K562 (cell line): ENCODE measurements around the gene WDR47. TPM values are rescaled to one million over a fixed set of nuclear protein-coding genes. Genes with fewer than 3 reads are reported as not detected.

ENCODE experiments used
- ATF1 ChIP-seq, 2 experiments: fragments of 450-650 bp in 1 of 2; IDR thresholded peaks; 2 replicates each; pipeline ENCODE4 v1.6.1; 2016; ENCODE audit warnings: missing compliant biosample characterization in 1 of 2, missing genetic modification characterization in 1 of 2
- CAMTA2 ChIP-seq: fragments of 250-450 bp; sonication (Bioruptor Pico); conservative IDR thresholded peaks from 2 replicates; pipeline ENCODE4 v1.5.1; 2022
- CBX3 ChIP-seq, 2 experiments: IDR thresholded peaks; 1 replicate in 1 of 2; 2 replicates in 1 of 2; pipeline ENCODE4 v1.6.1; 2012; ENCODE audit warnings: inconsistent platforms in 2 of 2, low read length in 2 of 2, borderline replicate concordance in 1 of 2, control low read depth in 1 of 2
- CREB1 ChIP-seq, 2 experiments: sonication (generic) in 1 of 2; formaldehyde crosslinking in 1 of 2; IDR thresholded peaks; 2 replicates each; pipeline versions ENCODE4 v1.6.1 to v1.8.0; 2012 to 2022; ENCODE audit warnings: inconsistent platforms in 1 of 2, mild to moderate bottlenecking in 1 of 2, missing genetic modification reagents in 1 of 2, moderate library complexity in 1 of 2
- ETV1 ChIP-seq: fragments of 450-650 bp; conservative IDR thresholded peaks from 2 replicates; pipeline ENCODE4 v1.6.1; 2016; ENCODE audit warnings: missing genetic modification characterization, control low read depth, low read depth, missing compliant biosample characterization
- KAT8 ChIP-seq: fragments of 450-650 bp; IDR thresholded peaks from 2 replicates; pipeline ENCODE4 v1.6.1; 2016; ENCODE audit warnings: low read depth, mild to moderate bottlenecking
- MYNN ChIP-seq, 2 experiments: sonication (generic); formaldehyde crosslinking in 1 of 2; IDR thresholded peaks; 2 replicates each; pipeline versions ENCODE4 v1.5.0 to v1.6.1; 2016 to 2020; ENCODE audit warnings: antibody characterized with exemption in 1 of 2, missing genetic modification reagents in 1 of 2
- NR3C1 ChIP-seq: sonication (generic); formaldehyde crosslinking; IDR thresholded peaks from 2 replicates; pipeline ENCODE4 v1.8.1; 2022; ENCODE audit warnings: missing genetic modification reagents
- NUFIP1 ChIP-seq: fragments of 450-650 bp; IDR thresholded peaks from 2 replicates; pipeline ENCODE4 v1.6.1; 2018; ENCODE audit not compliant: partially characterized antibody
- PML ChIP-seq: IDR thresholded peaks from 2 replicates; pipeline ENCODE4 v1.6.1; 2012; ENCODE audit warnings: low read length, inconsistent platforms
- RBM15 ChIP-seq: fragments of 200-400 bp; formaldehyde crosslinking; IDR thresholded peaks from 2 replicates; pipeline ENCODE4 v1.6.1; 2018; ENCODE audit warnings: mild to moderate bottlenecking, low read length, moderate library complexity; ENCODE audit not compliant: insufficient read depth
- SRSF3 ChIP-seq: fragments of 200-400 bp; formaldehyde crosslinking; IDR thresholded peaks from 2 replicates; pipeline ENCODE4 v1.6.1; 2016; ENCODE audit warnings: mild to moderate bottlenecking, low read length, moderate library complexity; ENCODE audit not compliant: insufficient read depth
- ZBTB17 ChIP-seq: fragments of 450-650 bp; formaldehyde crosslinking; IDR thresholded peaks from 2 replicates; pipeline ENCODE4 v1.4.0; 2020; ENCODE audit warnings: mild to moderate bottlenecking
- ZBTB7A ChIP-seq: IDR thresholded peaks from 2 replicates; pipeline ENCODE4 v1.6.1; 2011; ENCODE audit warnings: low read depth, mild to moderate bottlenecking, low read length, moderate library complexity, borderline replicate concordance; ENCODE audit not compliant: control insufficient read depth
- ZKSCAN1 ChIP-seq: fragments of 150-350 bp; IDR thresholded peaks from 2 replicates; pipeline ENCODE4 v1.6.1; 2016; ENCODE audit warnings: low read depth, low read length
- ZNF165 ChIP-seq: fragments of 250-450 bp; sonication (Bioruptor Pico); IDR thresholded peaks from 2 replicates; pipeline ENCODE4 v1.4.0; 2020; ENCODE audit warnings: borderline replicate concordance
- ZNF232 ChIP-seq: sonication (generic); formaldehyde crosslinking; IDR thresholded peaks from 2 replicates; pipeline ENCODE4 v1.8.0; 2022; ENCODE audit warnings: mild to moderate bottlenecking, missing genetic modification reagents
- ZNF830 ChIP-seq: fragments of 250-450 bp; sonication (Bioruptor Pico); IDR thresholded peaks from 2 replicates; pipeline ENCODE4 v1.5.0; 2021; ENCODE audit warnings: mild to moderate bottlenecking
- polyA plus RNA-seq, 8 experiments: library from polyadenylated mRNA; depleted of rRNA in 4 of 8; stranded (reverse) in 5 of 8; unstranded in 3 of 8; fragments of >200 nt; fragmentation: Nextera tagmentation in 2 of 8; fragmentation: Illumina TruSeq in 1 of 8; extraction: Ambion mirVana in 2 of 8; extraction: Trizol in 1 of 8; gene quantifications; 2 replicates each; pipeline versions ENCODE4 v1.2.1 to v1.2.3, GENCODE V29; 2011 to 2014; ENCODE audit warnings: inconsistent platforms in 1 of 8, missing spikeins in 1 of 8
- total RNA-seq, 7 experiments: library from RNA; depleted of rRNA in 6 of 7; stranded (reverse); fragments of >200 nt in 6 of 7; fragmentation: Illumina TruSeq in 2 of 7; extraction: Trizol in 2 of 7; gene quantifications; 2 replicates each; pipeline versions ENCODE4 v1.2.1 to v1.2.3, GENCODE V29; 2011 to 2021; ENCODE audit warnings: low replicate concordance in 1 of 7
- TF ChIP-seq, protein P1 (sequence below): sonication (generic); formaldehyde crosslinking; IDR thresholded peaks from 2 replicates; pipeline ENCODE4 v1.8.0; 2022; ENCODE audit warnings: missing genetic modification reagents, mild to moderate bottlenecking, borderline replicate concordance
- TF ChIP-seq, protein P2 (sequence below): fragments of 450-650 bp; IDR thresholded peaks from 2 replicates; pipeline ENCODE4 v1.6.1; 2016; ENCODE audit warnings: antibody characterized with exemption
- TF ChIP-seq, protein P3 (sequence below): fragments of 450-650 bp; formaldehyde crosslinking; IDR thresholded peaks from 2 replicates; pipeline ENCODE4 v1.4.0; 2020; ENCODE audit warnings: mild to moderate bottlenecking, mixed read lengths
- TF ChIP-seq, protein P4 (sequence below): fragments of 450-650 bp; formaldehyde crosslinking; IDR thresholded peaks from 2 replicates; pipeline ENCODE4 v1.4.0; 2020; ENCODE audit warnings: mild to moderate bottlenecking

WDR47 gene
- total and polyA plus RNA-seq, 9 of the 15 experiments (the other 6 are each of a cell fraction or from before 2014, with no cell fraction given): 1.3 to 10.1 (median 4.9) TPM

DNA sequence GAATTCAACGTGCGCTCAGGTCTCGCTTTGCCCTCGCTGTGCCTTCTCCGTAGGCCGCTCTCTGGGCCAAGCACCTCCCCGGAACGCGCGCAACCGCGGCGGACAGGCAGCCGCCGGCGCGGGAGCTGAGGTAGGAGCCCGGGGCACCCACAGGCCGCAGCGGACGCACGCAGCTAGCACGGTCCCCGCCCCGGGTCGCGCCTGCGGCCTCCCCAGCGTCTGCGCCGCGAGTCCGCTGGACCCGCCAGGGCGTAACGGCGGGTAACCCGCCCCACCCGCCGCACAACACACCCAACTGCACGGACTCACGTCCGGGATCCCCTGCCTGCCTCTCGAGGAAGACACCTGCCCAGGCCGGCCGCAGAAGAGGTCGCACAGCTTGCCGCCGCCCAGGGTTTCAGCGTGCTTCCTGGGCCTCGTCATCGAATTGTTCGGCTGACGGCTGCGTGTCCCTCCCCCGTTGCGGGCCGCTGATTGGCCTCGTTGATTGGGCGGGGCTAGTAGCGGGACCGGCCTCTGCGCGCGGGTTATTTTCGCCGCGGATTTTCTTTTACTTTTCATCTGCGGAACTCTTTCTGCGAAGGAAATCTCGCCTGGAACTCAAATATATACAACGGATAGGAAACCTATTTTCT lies 78.7 kb downstream of the WDR47 start, which contains the start of gene CLCC1 (continued):
- TF ChIP-seq ZNF165 (CRISPR knock-in tag) (no peak), MYNN (IDR thresholded peaks at IDR 0.05) (no peak; the same call in 1 of the 2 replicates), MYNN (CRISPR knock-in tag; IDR thresholded peaks at IDR 0.05) (no peak), ZBTB7A (peak; percentile 50; the same call in 1 of the 2 replicates), KAT8 (no peak), ZNF830 (CRISPR knock-in tag) (no peak), ZKSCAN1 (peak; percentile 74; the same call in 1 of the 2 replicates), ATF1 (CRISPR knock-in tag; IDR thresholded peaks at IDR 0.05) (no peak), ATF1 (tag; IDR thresholded peaks at IDR 0.05) (peak; percentile 96), CREB1 (IDR thresholded peaks at IDR 0.05) (peak; percentile 91), CREB1 (CRISPR knock-in tag; IDR thresholded peaks at IDR 0.05) (peak; percentile 84), ETV1 (tag) (no peak), NR3C1 (CRISPR knock-in tag) (peak; percentile 90), CBX3 (IDR thresholded peaks at IDR 0.05; ENCODE audit: borderline replicate concordance in 1 of 2, low read length in 2 of 2) (no peak), ZBTB17 (peak; percentile 96), PML (peak; percentile 80; the same call in 1 of the 2 replicates), NUFIP1 (no peak), CAMTA2 (CRISPR knock-in tag) (no peak), ZNF232 (CRISPR knock-in tag) (peak; percentile 90; the same call in 1 of the 2 replicates), RBM15 (no peak), SRSF3 (0 out of 2 replicates have a peak, but pooled peaks have one; percentile 55)
- TF ChIP-seq, protein P1, sequence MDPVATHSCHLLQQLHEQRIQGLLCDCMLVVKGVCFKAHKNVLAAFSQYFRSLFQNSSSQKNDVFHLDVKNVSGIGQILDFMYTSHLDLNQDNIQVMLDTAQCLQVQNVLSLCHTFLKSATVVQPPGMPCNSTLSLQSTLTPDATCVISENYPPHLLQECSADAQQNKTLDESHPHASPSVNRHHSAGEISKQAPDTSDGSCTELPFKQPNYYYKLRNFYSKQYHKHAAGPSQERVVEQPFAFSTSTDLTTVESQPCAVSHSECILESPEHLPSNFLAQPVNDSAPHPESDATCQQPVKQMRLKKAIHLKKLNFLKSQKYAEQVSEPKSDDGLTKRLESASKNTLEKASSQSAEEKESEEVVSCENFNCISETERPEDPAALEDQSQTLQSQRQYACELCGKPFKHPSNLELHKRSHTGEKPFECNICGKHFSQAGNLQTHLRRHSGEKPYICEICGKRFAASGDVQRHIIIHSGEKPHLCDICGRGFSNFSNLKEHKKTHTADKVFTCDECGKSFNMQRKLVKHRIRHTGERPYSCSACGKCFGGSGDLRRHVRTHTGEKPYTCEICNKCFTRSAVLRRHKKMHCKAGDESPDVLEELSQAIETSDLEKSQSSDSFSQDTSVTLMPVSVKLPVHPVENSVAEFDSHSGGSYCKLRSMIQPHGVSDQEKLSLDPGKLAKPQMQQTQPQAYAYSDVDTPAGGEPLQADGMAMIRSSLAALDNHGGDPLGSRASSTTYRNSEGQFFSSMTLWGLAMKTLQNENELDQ: no peak
- TF ChIP-seq, protein P2, sequence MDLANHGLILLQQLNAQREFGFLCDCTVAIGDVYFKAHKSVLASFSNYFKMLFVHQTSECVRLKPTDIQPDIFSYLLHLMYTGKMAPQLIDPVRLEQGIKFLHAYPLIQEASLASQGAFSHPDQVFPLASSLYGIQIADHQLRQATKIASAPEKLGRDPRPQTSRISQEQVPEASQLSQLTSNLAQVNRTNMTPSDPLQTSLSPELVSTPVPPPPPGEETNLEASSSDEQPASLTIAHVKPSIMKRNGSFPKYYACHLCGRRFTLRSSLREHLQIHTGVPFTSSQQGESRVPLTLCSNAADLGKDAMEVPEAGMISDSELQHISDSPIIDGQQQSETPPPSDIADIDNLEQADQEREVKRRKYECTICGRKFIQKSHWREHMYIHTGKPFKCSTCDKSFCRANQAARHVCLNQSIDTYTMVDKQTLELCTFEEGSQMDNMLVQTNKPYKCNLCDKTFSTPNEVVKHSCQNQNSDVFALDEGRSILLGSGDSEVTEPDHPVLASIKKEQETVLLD: no peak
- TF ChIP-seq, protein P3, sequence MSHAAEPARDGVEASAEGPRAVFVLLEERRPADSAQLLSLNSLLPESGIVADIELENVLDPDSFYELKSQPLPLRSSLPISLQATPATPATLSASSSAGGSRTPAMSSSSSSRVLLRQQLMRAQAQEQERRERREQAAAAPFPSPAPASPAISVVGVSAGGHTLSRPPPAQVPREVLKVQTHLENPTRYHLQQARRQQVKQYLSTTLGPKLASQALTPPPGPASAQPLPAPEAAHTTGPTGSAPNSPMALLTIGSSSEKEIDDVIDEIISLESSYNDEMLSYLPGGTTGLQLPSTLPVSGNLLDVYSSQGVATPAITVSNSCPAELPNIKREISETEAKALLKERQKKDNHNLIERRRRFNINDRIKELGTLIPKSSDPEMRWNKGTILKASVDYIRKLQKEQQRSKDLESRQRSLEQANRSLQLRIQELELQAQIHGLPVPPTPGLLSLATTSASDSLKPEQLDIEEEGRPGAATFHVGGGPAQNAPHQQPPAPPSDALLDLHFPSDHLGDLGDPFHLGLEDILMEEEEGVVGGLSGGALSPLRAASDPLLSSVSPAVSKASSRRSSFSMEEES (CRISPR knock-in tag): no peak
- TF ChIP-seq, protein P4, sequence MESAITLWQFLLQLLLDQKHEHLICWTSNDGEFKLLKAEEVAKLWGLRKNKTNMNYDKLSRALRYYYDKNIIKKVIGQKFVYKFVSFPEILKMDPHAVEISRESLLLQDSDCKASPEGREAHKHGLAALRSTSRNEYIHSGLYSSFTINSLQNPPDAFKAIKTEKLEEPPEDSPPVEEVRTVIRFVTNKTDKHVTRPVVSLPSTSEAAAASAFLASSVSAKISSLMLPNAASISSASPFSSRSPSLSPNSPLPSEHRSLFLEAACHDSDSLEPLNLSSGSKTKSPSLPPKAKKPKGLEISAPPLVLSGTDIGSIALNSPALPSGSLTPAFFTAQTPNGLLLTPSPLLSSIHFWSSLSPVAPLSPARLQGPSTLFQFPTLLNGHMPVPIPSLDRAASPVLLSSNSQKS: no peak
